Loucy (cell line): ENCODE measurements around the gene INTS11.

Experiments
- H2AFZ ChIP-seq: fragments of 200-600 bp; sonication (generic); 2 replicates; pipeline ENCODE4 v1.6.0; 2016; ENCODE audit warnings: antibody characterized with exemption, mild to moderate bottlenecking, low read length, moderate library complexity
- H3F3A ChIP-seq: fragments of 200-600 bp; 2 replicates; pipeline ENCODE4 v1.6.0; 2016; ENCODE audit warnings: antibody characterized with exemption, low read depth, mild to moderate bottlenecking
- H3K27me3 ChIP-seq: fragments of 200-600 bp; sonication (generic); 2 replicates; pipeline ENCODE4 v1.6.1; 2014; ENCODE audit warnings: low read length, mild to moderate bottlenecking; ENCODE audit not compliant: insufficient read depth, poor library complexity, severe bottlenecking
- H3K36me3 ChIP-seq: fragments of 200-600 bp; sonication (generic); 2 replicates; pipeline ENCODE4 v1.6.1; 2016; ENCODE audit warnings: low read length; ENCODE audit not compliant: insufficient read depth
- H3K4me1 ChIP-seq: fragments of 200-600 bp; sonication (generic); 2 replicates; pipeline ENCODE4 v1.5.1; 2014; ENCODE audit warnings: low read length, mild to moderate bottlenecking; ENCODE audit not compliant: insufficient read depth, poor library complexity, severe bottlenecking
- H3K4me2 ChIP-seq: fragments of 200-600 bp; sonication (generic); 2 replicates; pipeline ENCODE4 v1.6.0; 2014; ENCODE audit warnings: antibody characterized with exemption, low read length, low read depth, mild to moderate bottlenecking; ENCODE audit not compliant: poor library complexity, severe bottlenecking
- H3K4me3 ChIP-seq: fragments of 200-600 bp; sonication (generic); 2 replicates; pipeline ENCODE4 v1.5.1; 2014; ENCODE audit warnings: low read length, mild to moderate bottlenecking, mixed read lengths; ENCODE audit not compliant: poor library complexity, severe bottlenecking
- H3K79me2 ChIP-seq: fragments of 200-600 bp; sonication (generic); 2 replicates; pipeline ENCODE4 v1.6.1; 2014; ENCODE audit warnings: low read length; ENCODE audit not compliant: insufficient read depth
- H3K9ac ChIP-seq: fragments of 200-600 bp; sonication (generic); 2 replicates; pipeline ENCODE4 v1.6.0; 2014; ENCODE audit warnings: mild to moderate bottlenecking, low read depth, low read length, moderate library complexity; ENCODE audit not compliant: poor library complexity, severe bottlenecking
- H3K9me2 ChIP-seq: fragments of 200-600 bp; sonication (generic); replicated peaks from 2 replicates; pipeline ENCODE4 v1.6.1; 2016; ENCODE audit warnings: low read depth, low read length, mixed read lengths
- H3K9me3 ChIP-seq: fragments of 200-600 bp; sonication (generic); 2 replicates; pipeline ENCODE4 v1.6.1; 2014; ENCODE audit warnings: mild to moderate bottlenecking, antibody characterized with exemption, low read length, low read depth; ENCODE audit not compliant: insufficient read depth
- H4K20me1 ChIP-seq: fragments of 200-600 bp; sonication (generic); 2 replicates; pipeline ENCODE4 v1.6.0; 2014; ENCODE audit warnings: antibody characterized with exemption, low read length, mild to moderate bottlenecking; ENCODE audit not compliant: insufficient read depth, poor library complexity, severe bottlenecking
- EZH2phosphoT487 ChIP-seq: fragments of 200-600 bp; IDR thresholded peaks from 2 replicates; pipeline ENCODE4 v1.6.1; 2018; ENCODE audit warnings: antibody characterized with exemption, mild to moderate bottlenecking, moderate library complexity, borderline replicate concordance
- TF ChIP-seq, protein P1 (sequence below): fragments of 200-600 bp; sonication (generic); conservative IDR thresholded peaks from 2 replicates; pipeline ENCODE4 v1.5.1; 2014; ENCODE audit warnings: mild to moderate bottlenecking, antibody characterized with exemption, low read length

Gene INTS11

DNA sequence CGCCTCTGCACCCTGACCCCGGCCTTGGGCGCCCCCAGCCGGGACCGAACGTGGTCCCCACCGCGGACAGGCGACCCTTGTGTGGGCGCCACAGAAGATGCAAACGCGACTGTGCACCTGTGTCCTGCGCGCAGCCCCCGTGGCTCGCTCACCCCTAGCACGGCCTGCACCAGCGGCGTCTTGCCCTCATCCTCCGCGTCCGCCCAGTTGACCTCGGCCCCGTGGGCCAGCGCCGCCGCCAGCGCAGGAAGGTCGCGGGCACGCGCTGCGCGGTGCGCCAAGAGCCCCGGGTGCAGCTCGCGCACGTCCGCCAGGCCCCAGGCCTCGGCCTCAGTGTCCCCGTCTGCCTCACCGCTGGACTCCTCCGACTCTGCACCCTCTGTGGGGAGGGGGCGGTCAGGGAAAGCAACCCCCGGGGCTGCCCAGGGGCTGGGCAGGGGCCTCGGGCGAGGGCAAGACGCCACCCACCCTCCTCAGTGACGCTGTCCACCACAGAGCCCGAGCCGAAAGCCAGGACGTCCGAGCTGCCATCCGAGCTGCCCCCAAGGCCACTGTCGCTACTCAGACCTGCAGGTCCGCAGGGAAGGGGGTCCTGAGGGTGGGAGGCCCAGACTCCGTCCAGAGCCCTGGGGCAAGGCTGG lies 30.1 kb downstream of the INTS11 start:
- no peaks in the 10 kb centered on the region for H3K9me2 ChIP-seq
- H3K4me2 ChIP-seq: no peak overlapping the region
- no peaks in the 10 kb centered on the region for H3F3A ChIP-seq
- no peaks in the 10 kb centered on the region for H3K4me1 ChIP-seq
- no peaks in the 10 kb centered on the region for H3K27me3 ChIP-seq
- H3K9me3 ChIP-seq: no peaks in the 10 kb centered on the region
- no peak overlapping the region for H3K4me3 ChIP-seq
- H2AFZ ChIP-seq: no peak overlapping the region
- no peak for TF ChIP-seq EZH2phosphoT487
- TF ChIP-seq, protein P1, sequence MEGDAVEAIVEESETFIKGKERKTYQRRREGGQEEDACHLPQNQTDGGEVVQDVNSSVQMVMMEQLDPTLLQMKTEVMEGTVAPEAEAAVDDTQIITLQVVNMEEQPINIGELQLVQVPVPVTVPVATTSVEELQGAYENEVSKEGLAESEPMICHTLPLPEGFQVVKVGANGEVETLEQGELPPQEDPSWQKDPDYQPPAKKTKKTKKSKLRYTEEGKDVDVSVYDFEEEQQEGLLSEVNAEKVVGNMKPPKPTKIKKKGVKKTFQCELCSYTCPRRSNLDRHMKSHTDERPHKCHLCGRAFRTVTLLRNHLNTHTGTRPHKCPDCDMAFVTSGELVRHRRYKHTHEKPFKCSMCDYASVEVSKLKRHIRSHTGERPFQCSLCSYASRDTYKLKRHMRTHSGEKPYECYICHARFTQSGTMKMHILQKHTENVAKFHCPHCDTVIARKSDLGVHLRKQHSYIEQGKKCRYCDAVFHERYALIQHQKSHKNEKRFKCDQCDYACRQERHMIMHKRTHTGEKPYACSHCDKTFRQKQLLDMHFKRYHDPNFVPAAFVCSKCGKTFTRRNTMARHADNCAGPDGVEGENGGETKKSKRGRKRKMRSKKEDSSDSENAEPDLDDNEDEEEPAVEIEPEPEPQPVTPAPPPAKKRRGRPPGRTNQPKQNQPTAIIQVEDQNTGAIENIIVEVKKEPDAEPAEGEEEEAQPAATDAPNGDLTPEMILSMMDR: no peak
- no peaks in the 10 kb centered on the region for H3K79me2 ChIP-seq
- H3K36me3 ChIP-seq: no peaks in the 10 kb centered on the region
- H3K9ac ChIP-seq: no peak overlapping the region
- no peaks in the 10 kb centered on the region for H4K20me1 ChIP-seq

- no peaks in the 10 kb centered on the region for H3K27me3 ChIP-seq
- no peak overlapping the region for H3K4me3 ChIP-seq
- no peaks in the 10 kb centered on the region for H3K79me2 ChIP-seq
- no peak overlapping the region for H3K9ac ChIP-seq
- H4K20me1 ChIP-seq: no peaks in the 10 kb centered on the region
- no peaks in the 10 kb centered on the region for H3K36me3 ChIP-seq
- no peaks in the 10 kb centered on the region for H3F3A ChIP-seq
- no peak overlapping the region for H3K4me2 ChIP-seq
- H2AFZ ChIP-seq: no peak overlapping the region
- H3K9me3 ChIP-seq: no peaks in the 10 kb centered on the region
- no peaks in the 10 kb centered on the region for H3K4me1 ChIP-seq
- no peaks in the 10 kb centered on the region for H3K9me2 ChIP-seq
- TF ChIP-seq, protein P1: no peak
- TF ChIP-seq EZH2phosphoT487: no peak
Observed at GRCh38 chr1:1293263-1294249, 30.9 kb downstream of the INTS11 start.

DNA sequence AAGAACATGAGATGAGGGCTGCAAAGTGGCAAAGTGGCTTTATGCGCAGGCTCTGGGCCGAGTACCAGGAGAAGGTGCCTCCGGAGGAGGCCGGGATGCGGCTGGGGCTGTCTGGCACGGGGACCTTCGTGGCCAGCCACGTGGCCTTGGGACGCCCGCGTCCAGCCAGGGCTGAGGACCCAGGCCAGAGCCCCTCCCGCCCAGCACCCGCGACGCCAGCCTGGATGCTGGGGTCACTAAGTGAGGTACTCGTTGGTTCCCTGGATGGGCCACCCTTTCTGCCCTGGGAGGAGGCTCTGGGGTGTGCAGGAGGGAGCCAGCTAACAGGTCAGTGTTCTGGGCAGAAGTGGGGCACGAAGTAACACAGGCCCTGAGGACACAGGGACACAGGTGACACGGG lies 31.6 kb downstream of the INTS11 start:
- Histone ChIP-seq H3K79me2 (no peaks in the 10 kb centered on the region), H4K20me1 (no peaks in the 10 kb centered on the region), H3K9ac (no peak overlapping the region), H3K4me3 (no peak overlapping the region), H2AFZ (no peak overlapping the region), H3K9me2 (no peaks in the 10 kb centered on the region), H3K4me1 (no peaks in the 10 kb centered on the region), H3K9me3 (no peaks in the 10 kb centered on the region), H3K4me2 (no peak overlapping the region), H3F3A (no peaks in the 10 kb centered on the region), H3K36me3 (no peaks in the 10 kb centered on the region), H3K27me3 (no peaks in the 10 kb centered on the region)
- no peak for TF ChIP-seq EZH2phosphoT487
- TF ChIP-seq, protein P1: no peak
